HG03095 (cell line): Measurements from ENCODE around the gene SPG7.

Experiments used
- ATAC-seq: cut with Tn5 transposase; IDR thresholded peaks from one replicate; pipeline ENCODE4 v1.9.1; 2021; ENCODE audit warnings: moderate library complexity; ENCODE audit not compliant: unreplicated experiment

Gene SPG7

DNA sequence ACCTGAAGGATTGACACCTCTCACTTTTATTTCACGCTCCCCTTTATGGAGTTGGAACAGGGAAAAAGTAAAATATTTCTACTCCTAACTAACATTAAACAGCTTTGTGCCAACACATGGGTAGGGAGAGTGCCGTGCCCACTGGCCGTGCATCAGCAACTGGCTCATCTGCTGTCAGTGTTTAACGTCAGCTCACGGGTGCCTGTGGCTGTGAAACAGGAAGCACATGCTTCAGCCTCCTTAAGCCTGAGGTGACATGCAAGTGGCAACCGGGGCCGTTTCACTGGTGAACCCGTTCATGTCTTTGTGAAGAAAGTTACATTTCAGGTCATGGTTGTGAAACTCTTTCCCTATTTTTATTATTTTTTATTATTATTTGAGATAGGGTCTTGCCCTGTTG, 3.2 kb downstream of the SPG7 start:
- ATAC-seq: no peak

DNA sequence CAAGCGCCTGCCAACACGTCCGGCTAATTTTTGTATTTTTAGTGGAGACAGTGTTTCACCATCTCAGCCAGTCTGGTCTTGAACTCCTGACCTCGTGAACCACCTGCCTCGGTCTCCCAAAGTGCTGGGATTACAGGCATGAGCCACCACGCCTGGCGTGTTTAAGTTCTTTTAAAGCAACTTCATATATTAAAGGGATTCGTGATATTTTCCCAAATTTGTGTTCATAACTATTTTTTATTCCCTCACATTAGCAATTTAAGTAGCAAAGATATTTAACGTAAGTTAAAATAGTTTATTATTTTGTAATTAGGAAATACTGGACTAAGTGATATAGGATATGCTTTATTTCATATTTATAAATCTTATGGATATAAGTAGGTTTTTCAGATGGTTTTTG, 4.2 kb downstream of the SPG7 start:
- no peak for ATAC-seq

DNA sequence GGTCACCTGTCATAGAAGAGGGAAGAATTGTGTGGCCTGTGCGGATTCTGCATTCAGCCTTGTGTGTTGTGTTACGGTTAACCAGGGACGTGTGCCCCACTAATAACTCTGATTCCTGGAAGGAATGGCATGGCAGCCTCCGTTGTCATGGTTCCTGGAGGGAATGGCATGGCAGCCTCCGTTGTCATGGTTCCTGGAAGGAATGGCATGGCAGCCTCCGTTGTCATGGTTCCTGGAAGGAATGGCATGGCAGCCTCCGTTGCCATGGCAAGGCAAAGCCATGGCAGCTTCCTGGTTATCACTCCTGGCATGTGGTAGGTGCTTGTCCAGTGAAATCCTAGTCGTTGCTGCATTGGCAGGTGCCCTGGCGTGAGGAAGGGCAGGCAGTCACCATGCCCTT, 8.9 kb downstream of the SPG7 start:
- no peak for ATAC-seq

DNA sequence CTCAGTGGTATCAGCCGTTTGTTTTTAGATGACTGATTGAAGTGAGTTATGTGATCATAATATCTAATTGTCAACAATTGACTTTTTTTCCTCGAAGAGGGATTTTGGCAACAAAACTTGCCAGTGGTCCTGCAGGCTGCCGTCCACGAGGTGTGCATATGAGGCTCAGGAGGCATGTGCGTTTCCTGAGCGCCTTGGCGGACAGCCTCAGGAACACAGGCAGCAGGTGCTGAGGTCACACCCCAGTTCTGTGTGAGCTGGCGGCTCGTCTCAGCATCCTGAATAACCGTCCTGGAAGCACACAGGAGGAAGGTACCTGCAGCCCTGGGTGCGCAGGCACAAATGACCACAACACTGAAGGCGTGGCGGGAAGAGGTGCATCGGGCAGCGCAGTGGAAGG, 11.7 kb downstream of the SPG7 start:
- no peak for ATAC-seq

DNA sequence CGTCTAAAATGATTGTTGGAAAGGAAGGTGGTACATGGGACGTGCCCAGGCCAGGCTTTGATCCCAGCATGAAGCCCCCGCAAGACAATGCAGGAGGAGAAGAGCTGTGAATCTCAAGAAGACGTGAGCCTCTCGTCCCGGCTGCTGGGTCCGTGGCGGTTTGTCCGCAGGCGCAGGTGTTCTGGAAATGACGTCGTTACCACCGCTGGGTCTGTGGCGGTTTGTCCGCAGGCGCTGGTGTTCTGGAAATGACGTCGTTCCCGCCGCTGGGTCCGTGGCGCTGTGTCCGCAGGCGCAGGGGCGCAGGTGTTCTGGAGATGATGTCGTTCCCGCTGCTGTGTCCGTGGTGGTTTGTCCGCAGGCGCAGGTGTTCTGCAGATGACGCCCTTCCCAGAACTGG, 14.1 kb downstream of the SPG7 start:
- ATAC-seq: no peak

DNA sequence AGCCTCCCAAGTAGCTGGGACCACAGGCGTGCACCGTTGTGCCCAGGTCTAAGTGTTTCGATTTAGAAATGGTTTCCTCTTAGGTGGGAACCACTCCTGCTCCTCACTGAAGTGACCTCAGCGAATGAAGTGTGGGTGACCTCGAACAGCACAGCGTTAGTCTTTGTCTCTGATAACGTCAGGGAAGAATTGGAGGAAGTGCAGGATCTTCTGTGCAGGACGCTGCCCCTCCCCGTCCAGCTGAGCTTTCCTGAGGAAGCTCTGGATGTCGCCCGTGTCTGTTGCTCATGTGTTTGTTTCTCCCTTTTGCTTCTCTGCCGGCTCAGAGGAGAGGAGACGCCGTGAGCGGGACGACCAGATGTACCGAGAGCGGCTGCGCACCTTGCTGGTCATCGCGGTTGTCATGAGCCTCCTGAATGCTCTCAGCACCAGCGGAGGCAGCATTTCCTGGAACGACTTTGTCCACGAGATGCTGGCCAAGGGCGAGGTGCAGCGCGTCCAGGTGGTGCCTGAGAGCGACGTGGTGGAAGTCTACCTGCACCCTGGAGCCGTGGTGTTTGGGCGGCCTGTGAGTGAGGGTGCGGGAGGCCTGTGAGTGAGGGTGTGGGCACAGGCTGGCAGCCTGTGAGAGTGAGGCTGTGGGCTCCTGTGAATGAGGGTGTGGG, 15.6 kb downstream of the SPG7 start:
- no peak for ATAC-seq

DNA sequence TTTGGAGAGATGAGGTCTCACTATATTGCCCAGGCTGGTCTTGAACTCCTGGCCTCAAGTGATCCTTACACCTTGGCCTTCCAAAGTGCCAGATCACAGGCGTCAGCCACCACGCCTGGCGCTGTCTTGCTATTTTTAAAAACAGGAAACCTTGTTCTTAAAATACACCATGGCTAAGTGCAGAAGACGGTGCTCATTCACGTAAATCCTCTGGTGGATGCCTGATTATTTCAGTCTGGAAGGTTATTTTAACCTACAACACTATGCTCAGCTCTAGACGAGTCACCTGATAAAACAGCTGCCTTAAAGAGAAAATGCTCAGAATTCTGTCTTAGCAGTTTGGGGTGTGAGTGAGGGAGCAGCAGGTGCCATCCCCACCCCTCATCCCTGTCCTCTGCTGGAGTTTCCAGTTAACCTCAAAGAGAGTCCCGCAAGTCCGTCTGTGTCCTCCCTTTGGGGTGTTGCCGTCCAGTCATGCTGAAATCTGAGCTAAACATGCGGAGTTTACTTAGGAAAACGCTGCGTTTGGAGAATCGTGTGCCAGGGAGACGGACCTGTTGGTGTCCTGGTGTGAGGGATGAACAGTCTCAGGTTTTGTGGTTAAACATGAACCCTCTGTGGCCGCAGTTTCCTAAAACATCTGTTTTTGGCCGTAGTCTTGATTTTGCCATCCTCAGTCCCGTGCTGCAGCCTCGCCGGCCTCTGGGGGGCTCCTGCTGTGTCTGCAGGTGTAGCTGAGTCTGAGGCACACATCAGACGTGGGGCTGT, 17.1 kb downstream of the SPG7 start:
- no peak for ATAC-seq

DNA sequence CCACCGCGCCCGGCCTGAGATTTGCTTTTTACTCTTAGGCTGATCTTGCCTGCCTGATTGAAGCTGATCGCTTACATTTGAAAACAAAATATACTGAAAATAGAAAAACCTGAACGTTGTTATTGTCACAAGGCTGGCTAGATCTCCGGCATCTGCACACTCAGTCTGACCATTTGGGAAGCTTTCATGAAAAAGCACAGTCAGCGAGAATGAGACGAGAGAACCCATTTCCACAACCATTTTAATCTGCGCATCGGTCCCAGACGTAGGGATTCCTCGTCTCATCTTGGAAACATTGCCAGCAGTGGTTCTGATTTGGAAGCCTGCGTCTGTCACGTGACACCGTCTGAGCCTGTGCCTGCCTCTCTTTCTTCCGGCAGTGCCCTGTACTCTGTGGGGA, 20.9 kb downstream of the SPG7 start:
- ATAC-seq: no peak

DNA sequence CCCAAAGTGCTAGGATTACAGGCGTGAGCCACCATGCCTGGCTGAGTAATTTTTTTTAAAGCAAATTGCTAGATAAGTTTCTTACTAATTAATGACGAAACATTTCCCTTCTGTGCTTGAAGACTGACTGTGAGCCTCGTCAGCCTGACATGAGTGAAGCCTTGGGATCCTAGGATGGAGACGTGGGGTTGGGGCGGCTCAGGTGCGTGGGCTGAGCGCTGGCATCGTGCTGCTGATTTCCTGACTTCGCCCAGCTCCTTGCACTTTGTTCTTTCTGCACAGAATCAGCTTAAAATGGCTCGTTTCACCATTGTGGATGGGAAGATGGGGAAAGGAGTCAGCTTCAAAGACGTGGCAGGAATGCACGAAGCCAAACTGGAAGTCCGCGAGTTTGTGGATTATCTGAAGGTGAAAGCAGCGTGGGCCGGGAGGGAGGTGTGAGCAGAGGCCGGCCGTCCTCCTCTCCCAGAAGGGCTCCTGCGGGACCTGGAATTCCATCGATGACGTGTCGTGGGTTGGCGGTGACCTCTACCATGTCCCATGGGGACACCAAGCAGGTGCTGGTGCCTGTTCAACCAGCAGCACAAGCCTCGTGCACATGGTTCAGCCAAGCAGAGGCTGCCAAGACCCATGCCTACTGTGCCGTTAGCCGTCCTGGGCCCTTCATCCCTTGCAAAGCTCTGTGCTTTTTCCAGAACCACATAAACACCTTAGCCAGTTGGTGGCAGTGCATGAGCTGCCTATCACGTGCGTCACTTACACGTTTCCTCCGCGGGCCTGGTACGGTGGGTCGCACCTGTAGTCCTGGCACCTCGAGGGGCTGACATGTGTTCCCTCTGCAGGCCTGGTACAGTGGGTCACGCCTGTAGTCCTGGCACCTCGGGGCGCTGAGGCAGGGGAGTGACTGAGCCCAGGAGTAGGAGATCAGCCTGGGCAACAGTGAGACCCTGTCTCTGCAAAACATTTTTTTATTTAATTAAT, 22.5 kb downstream of the SPG7 start:
- no peak for ATAC-seq

DNA sequence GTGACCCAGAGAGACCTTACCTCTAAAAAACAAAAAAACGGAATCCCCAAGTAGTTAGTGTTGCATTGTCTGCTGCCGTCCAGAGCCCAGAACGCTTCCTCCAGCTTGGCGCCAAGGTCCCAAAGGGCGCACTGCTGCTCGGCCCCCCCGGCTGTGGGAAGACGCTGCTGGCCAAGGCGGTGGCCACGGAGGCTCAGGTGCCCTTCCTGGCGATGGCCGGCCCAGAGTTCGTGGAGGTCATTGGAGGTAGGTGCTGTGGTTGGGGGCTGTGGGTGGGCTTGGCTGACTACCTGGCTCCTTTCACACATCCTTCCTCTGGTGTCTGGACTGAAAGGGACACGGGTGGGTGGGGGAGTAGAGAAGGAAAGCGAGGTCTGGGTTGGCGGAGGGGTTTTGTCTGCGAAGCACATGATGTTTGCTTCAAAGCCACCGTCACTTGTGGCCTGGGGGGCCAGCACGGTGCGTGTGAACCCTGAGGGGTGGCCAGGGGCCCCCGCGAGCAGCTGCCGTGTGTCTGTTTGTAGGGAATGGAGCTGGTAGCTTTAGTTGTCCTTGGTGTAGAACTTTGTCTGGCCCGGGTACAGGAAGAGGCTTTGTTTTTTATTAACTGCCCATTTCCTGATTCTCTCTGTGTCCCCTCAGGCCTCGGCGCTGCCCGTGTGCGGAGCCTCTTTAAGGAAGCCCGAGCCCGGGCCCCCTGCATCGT, 23.8 kb downstream of the SPG7 start:
- no peak for ATAC-seq

DNA sequence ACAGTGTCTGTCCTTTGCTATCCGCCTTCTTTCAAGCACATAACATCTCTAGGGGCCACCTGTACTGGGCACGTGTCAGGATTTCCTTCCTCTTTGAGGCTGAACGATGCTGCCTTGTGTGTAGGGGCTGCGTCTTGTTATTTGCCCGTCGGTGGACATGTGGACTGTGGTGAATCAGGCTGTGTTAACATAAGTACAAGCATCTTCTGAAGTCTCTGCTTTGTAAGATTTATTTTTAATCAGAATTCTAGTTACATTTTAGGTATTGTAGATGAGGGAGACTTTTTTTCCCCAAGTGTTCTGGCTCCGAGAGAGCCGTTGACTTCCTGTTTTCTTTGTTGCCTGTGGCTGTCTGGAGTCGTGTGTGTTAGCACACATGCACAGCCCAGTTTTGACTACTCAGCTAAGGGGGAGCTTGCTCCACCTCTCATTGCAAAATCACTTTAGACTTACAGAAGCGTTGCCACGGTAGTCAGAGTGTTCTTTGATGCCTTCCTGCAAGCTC, 26.1 kb downstream of the SPG7 start:
- ATAC-seq: no peak

DNA sequence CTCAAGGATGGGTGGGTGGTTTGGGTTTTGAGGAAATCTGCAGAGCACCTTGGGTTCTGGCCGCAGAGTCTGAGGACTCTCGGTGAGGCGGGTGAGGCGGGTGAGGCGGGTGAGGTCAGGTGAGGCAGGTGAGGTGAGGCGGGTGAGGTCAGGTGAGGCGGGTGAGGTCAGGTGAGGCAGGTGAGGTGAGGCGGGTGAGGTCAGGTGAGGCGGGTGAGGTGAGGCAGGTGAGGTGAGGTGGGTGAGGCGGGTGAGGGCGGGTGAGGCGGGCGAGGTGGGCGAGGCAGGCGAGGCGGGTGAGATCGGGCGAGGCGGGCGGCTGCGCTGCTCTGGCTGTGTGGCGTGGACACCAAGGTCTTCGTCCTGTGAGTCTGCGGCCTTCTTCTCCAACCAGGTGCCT, 28.2 kb downstream of the SPG7 start:
- ATAC-seq: no peak

DNA sequence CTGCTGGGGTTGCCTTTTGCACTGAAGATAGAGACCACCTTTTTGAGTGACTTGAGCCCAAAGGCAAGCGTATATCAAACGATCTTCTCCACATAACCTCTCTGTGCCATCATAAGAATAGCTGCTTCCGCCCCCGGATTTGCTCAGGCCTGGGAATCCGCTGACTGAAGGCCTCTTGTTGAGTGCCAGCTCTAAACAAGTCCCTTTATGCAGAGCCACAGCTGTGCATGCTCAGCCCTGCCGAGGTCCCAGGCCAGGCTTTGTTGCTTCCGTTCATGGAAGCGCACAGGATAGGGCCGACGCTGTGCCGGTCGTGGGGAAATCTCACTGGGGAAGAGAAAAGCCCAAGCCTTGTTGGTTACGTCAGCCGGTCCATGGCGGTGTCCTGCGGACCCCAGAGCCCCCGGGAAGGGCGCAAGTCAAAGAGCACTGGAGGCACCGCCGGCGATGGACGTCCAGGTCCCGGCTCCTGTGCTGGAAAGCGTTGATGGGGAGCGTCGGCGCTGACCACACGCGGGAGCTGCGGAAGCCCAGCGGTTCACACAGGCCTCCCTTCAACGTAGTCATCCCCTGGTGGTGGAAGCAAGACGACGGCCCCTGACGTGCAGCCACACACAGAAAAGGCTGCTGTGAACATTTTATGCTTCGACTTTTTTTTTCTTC, 28.8 kb downstream of the SPG7 start:
- ATAC-seq: no peak

DNA sequence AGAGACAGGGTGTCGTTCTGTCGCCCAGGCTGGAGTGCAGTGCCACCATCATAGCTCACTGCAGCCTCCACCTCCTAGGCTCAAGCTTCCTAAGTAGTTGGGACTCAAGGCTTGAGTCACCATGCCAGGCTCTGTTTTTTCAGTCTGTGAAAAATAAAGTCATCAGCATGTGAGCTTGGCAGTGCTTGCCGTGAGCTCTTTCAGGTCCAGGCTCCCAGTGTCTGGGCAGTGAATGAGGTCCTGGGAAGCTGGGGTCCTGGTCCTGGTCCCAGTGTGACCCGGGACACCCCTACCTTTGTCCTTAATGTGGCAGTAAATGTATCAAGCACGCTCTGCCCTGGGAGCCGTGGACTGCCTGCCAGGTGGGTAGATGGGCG, 29.3 kb downstream of the SPG7 start:
- ATAC-seq: no peak

DNA sequence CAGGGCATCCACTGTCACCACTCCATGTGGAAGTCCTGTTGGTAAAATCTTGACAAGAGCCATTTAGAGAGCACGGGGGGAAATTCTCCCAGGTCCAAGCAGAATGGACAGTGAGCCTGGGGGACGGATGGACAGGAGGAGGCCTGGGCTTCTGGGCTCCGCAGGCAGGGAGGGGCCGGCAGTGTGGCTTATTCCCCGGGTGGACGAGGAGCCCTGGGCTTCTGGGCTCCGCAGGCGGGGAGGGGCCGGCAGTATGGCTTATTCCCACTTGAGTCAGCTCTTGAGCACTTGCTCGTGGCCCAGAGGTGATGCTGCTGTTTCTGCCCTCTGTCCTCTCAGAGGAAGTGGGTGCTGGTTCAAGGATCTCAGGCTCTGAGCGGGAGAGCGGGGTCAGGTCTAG, 30.1 kb downstream of the SPG7 start:
- ATAC-seq: no peak

DNA sequence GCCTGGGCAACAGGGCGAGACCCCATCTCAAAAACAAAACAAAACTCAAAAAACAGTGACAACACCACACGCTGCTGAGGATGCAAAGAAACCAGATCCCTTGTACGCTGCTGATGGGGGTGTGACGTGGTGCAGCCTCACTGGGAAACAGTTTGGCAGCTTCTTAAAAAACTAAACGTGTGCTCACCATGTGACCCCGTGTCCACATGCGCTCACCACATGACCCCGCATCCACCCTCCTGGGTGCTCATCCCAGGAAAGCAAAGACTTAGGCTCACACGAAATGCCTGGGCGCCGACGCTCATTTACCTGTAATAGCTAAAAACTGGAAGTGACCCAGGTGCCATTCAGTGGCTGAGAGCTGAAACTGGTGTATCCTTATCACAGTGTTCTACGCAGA, 32.4 kb downstream of the SPG7 start:
- ATAC-seq: no peak

DNA sequence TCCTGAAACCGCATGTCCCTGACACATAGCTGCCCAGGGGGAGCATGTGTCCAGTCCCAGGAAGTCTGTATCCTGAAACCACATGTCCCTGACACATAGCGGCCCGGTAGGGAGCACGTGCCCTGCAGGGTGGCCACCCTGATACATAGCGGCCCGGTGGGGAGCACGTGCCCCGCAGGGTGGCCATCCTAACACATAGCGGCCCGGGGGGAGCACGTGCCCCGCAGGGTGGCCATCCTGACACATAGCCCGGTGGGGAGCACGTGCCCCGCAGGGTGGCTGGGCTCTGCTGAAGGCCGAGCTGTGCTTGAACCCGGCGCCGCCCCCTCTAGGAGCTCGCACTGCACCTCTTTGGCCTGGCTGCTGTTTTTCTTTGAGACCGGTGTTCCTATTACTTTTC, 33.6 kb downstream of the SPG7 start:
- ATAC-seq: no peak

DNA sequence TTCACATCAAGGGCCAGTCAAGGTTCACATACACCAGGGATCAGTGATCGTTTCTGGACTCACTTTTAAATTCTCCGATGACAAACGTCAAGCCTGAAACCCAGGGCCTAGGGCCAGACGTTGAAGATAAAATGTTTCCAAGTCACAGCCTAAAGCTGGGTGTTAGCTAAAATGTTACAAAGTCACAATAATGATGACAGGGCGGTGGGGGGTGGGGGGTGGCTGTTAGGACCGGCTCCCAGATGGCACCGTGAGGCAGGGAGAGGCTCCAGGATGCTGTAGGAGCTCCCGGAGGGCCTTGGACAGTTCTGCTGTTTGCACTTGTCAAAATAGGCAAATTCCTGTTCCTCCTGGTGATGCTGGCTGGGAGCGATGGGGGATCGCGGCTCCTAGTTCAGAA, 35.9 kb downstream of the SPG7 start:
- no peak for ATAC-seq

DNA sequence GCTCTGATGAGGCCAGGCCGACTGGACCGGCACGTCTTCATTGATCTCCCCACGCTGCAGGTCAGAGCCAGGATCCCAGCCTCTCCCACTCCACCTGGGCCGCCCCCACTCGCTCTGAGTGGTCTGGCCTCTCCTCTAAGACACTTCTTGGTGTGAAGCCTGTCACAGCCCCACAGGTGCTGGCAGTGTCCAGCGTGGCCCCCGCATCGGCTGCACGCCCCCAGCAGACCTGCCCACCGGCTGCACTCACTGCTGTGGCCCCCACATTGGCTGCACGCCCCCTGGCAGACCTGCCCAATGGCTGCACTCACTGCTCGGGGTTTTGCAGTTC, 36.5 kb downstream of the SPG7 start:
- no peak for ATAC-seq

DNA sequence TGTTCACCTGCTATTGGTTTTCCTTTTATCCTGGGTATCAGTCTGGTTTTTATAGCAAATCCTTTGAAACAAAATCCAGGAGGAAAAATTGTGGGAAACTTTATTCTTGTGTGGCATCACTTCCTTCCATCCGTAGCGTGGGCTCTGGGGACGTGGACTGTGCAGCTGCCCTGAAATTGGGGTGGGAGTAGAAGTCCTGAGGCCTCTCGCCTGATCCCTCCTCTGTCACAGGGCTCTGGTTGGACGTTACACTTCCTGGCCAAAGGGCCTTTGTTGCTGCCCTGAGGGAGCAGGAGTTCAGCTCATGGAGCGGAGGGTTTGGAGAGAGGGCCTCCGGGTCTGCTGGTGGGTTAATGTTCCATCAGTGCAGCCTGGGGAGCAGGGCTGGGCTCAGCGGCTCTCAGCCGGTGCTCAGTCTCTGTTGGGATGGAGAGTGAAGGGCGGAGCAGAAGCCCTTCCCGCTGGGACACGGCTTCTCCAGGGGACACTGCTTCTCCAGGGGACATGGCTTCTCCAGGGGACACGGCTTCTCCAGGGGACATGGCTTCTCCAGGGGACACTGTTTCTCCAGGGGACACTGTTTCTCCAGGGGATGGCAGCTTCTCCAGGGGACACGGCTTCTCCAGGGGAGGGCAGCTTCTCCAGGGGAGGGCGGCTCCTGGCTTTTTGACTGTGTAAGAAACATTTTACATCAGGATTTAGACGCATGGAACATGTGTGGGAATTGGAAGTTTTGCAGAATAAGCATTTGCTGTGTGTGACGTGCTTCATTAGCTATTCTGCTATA, 37.0 kb downstream of the SPG7 start:
- ATAC-seq: no peak
